ENCODE results near the gene MAP3K1.
A peak's percentile ranks its signal among the peaks of the same experiment; 100 is the strongest.
"Not testable (repeated sequence)": the region's sequence is repeated elsewhere in the genome, so short reads cannot be mapped to it uniquely, and the experiment has no call there.

The MAP3K1 gene

DNA sequence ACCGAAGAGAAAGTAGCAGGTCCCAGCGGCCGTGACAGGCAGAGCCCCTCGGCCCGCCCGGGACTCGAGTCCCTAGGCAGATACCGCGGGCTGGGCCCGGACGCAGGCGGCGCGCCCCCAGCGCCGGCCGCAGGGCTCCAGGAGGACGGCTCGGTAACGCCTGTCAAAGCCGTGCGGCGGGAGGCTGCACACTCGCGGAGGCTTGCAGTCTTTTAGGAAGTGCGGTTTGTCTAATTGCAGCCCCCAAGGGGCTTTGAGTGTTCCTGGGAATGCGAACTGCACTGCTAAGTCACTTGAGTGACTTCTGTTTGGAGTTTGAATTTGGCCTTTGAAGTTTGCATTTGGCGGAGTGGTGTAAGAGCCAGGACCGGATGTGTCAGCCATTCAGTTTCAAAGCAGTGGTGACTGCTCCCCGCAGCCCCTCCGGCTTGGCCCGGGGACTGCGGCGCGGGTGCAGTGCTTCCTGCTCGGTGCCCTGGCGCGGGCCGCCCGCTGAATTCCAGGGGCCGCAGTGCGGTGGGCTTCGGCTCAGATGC lies 1.3 kb downstream of the MAP3K1 start:
- DNase-seq: peak; percentile 2

DNA sequence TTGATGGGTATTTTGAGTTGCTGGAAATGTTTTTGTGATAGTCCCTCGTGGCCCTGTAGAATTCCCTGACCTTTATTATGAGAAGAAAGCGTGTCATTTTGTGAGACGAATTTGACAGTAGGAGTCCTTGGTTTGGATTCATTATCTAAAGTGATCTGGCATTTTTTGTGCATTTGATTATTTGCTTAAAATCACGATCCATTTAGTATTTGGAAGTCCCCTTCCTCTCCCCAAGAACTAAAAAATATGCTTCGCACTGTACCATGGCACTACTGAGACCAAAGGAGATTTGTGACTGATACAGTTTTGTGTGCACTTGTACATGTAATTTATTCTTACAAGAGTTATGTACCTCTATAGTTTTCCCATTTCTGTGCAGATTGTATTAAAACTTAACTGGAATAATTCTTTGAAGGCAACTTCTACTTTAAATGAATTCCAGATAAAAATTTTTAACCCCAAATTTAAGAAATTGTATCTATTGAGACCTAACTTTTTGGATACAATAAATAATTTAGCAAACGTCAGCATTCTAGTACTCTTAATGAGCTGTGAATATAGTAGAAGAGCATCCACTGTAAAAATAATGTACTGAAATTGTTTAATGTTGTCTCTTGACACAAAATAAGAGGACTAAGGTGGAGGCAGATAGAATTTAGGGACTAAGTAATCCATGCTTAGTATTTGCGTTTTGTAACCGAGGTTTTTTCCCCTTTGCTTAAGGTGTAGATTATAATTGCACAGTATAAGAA lies 2.1 kb downstream of the MAP3K1 start:
- no peak for DNase-seq

DNA sequence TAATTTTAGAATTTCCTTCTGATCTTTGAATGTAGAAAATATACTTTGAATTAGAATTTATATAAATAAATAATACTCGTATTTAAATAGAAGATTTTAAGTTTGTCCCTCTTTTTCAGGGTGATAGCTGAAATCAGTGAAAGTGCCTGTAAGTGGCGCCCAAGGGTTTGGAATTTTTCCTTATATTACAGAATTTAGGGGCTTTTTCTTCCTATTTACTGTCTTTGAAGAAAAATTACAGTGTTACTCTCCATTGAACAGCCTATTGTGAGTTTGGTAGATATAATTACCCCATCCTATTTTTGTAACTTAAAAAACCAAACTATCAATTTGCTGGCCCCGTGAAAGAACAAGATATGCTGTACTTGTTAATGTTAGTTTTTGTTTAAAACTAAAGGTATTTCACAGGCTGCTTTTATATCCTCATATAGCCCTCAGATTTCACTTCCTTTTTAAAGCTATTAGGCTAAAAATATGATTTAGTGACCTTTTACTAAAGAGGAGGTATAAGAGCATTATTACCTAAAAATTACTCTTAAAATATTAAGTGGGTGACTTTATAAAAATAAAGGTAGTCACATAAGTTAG lies 3.2 kb downstream of the MAP3K1 start:
- DNase-seq: no peak

DNA sequence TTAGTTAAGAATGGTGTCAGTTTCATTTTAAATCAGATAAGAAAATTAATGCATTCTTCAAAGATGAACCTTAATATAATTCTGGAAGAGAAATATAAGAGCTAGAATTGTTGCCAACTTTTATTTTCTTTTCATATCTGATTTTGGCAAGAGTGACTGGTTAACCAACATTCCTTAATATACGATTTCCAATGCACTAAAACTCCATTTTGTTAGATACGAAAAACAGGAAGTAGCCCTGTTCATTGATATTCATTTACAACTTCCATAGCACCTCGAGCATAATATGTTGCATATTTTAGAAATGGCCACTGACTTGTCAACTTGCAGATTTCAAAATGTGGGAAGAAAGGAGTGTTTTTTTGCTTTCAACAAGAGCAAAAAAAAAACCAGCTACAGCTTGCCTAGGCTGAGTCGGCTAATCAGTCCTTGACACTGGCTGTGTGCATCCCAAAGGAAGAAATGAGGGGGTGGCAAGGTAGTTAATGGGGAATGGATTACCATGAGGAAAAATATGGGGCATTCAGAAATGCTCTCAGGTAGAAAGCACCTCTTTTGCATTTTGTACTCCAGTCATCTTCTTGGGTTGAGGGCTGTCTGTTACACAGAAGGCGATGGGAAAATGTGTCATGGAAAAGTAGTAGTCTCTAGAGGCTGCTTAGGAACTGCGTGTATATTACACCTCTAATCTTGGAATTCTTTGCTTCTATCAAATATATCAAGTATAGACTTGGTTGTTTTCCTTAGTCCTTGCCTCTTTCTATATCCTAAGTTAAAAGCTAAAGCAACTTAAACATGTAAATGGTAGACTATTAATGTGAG lies 3.9 kb downstream of the MAP3K1 start:
- no peak for DNase-seq

DNA sequence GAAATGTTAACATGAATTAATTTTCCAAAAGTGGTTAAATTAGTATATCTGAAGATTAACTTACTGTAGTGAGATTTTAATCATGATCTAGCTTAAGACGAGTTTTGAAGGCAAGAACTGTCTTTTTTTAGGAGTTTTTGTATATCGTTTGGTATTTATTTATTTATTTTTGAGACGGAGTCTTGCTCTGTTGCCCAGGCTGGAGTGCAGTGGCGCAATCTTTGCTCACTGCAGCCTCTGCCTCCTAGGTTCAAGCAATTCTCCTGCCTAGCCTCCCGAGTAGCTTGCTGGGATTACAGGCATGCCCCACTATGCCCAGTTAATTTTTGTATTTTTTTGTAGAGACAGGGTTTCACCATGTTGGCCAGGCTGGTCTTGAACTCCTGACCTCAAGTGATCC lies 6.5 kb downstream of the MAP3K1 start:
- not testable (repeated sequence) for DNase-seq

DNA sequence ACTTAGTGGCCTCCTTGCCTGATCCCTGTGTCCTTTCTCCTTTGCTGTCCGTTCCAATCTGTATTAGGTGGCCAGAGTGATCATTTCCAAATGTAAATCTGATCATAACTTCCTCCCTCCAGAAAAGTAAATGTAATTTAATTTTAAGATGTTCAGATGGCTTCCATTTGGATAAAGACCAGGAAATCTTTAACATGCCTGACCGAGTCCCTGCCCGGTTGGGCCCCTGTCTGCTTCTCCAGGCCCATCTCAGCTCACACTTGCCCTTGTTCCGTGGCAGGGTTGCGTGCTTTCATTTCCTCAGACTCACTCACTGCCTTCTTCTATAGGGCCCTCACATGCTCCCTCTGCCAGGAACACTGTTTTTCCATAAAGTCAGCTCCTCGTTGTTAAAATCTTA lies 7.6 kb downstream of the MAP3K1 start:
- DNase-seq: no peak

DNA sequence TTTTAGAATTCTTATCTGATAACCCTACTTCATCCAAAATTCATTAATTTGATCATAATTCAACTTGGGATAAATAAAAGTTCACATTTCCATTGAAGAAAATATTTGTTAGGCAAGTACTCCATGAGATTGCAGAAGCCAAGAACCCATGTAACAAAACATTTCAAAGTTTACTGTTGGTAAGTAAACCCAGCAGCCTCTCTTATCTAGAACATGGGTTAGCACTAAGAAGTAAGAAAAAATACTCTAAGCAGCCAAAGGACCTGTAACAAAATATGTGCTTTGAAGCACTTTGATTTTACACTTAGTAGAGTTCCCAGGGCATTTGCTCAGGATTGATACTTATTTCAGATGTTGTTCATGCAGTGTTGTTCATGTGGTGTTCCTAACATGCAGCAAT lies 8.7 kb downstream of the MAP3K1 start:
- DNase-seq: no peak

DNA sequence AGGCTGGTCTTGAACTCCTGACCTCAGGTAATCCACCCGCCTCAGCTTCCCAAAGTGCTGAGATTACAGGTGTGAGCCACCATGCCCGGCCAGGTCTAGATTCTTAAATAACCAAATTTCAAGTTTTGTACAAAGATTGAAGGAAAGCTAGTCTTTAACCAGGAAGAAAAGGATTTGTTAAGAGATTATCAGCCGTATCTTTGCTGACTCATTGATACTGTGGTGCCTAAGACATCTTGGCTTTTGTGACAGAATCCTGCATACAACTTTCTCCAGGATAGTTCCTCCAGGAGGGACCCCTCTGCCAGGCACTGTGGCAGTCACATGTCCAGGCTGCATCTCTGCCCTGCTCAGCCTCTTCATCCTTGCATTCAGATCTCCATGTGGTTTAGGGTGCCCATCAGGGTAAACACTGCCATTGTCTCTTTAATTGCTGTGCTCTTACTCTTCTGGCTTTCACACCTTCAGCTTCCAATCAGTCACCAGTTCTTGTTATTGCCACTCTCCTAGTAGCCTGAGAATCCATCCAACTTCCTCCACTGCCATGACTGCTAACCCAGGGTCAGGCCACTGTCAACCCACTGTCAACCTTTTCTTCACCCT lies 10.0 kb downstream of the MAP3K1 start:
- no peak for DNase-seq

DNA sequence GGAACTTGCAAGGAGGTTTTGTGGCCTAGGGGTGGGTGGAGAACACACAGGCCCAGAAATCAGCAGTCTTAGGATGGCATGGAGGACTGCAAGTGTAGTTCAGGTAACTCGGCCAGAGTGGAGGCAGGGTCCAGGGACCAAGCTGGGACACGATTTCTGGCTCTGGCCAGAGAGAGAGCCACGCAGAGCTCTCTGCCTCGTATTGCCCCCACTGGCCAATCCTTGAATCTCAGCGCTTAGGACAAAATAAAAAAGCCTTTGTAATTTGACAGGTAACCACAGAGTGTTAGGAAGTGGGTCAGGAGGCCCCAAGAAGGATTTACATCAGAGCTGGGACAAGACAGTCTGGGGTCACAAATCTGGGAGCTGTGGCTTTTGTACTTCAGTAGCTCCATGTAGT lies 11.7 kb downstream of the MAP3K1 start:
- DNase-seq: no peak

DNA sequence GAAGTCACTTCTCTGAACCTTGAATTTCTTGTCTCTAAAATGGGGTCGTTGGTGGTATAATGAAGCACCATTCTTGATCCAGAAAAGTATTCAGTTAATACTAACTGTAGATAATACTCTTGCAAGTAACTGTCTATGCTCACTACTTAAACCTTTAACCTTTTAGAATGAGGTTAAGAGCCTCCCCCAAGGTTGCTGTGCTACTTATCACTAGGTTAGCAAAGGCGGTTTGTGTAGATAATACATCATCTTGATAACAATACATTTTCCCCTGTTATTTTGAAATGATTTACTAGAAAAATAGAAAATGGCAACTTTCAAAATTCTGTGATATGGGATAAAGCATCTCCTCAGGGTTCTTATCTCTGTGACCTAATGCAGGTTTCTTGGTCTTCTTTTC lies 12.6 kb downstream of the MAP3K1 start:
- DNase-seq: no peak

DNA sequence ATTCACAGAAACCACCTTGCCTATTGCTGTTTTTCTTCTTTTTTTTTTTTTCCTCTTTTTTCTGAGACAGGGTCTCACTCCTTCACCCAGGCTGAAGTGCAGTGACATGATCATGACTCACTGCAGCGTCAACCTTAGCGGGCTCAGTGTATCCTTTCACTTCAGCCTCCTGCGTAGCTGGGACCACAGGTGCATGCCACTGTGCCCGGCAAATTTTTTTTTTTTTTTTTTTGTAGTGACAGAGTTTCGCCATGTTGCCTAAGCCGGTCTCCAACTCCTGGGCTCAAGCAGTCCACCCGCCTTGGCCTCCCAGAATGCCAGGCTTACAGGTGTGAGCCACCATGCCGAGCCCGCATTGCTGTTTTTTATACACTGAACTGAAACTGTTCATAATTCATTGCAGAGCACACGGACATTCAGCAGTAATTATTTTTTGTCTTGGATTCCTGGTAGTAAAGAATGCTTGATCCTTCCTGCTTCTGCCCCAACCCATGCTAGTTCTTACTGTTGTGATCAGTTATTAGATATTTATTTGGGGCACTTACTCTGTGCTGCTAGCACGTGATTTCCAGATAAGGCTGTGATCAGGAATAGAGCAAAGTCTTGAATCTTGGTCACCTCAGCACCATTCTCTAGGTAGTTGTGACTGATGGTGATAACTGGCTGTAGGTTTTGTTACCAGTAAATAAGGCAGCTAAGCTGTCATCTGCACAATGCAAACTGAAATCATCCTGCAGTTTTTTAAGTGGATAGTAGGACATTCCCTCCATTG lies 14.0 kb downstream of the MAP3K1 start:
- DNase-seq: no peak

DNA sequence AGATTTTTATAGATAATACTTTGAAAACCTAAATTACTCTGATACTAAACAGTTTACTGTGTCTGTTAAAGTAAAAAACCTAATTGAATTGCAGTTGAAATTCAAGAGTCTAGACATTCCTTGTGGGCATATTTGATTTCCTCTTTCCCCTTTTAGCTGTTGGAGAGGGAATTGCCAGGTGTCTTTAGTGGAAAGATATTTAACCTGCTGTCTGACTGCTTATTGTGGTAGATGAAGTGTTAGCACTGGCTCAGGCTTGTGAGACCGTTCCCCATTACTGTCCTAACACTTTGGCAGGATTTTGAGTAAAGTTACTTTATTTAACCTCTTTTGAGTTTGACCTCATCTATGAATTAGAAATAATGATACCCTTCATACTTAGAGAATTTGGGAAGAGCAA lies 16.4 kb downstream of the MAP3K1 start:
- DNase-seq: no peak

DNA sequence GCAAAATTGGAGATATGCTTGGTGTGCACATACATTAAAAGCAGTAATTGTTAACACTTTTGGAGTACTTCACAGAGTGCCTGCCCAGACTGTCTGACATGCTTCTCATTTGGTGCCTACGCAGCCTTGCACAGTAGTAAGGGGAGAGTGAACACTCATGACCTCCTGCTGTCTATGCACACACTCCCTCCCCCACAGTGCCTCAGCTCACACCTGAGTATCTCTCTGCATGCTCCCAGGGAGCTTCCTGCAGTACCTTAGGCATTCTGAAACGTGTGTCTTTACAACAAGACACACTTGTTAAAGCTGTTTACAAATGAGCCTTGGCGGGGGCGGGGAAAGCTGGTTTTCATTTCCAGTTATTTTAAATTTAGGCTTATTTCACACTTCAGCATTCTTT lies 18.0 kb downstream of the MAP3K1 start:
- no peak for DNase-seq

DNA sequence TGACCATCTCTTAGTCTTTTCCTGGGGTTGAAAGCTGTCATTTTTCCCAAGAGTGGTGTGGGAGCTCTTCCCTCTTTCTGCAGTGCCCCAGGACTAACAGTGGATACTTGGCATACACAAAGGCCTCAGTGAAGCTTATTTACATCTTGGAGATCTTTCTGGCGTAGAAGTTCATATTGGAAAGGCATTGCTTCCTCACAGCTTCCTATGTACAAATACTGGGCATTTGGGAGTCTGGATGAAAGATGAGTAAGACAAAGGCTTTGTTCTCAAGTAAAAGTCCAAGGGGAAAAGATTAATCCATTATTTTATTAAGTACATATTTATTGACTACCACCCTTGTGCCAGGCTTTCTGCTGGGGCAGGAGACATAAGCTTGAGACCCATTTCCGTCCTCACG lies 22.0 kb downstream of the MAP3K1 start:
- DNase-seq: no peak

DNA sequence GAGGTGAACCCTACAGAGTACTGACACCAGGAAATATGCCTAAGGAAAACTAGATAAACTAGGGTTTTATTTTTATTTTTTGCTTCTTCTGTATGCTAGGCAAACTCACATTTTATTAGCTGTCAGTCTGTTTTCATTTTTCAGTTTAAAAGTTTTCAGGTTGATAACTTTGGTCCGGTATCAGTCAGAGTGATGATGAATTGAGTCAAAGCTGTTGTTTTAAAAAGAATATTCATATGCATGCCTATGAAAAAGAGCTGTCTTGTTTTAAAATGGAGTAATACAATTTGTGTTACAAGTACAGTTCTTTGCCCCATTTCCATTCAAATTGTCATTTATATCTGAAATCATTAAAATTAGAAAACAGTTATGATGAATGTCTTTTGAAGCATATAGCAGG lies 22.6 kb downstream of the MAP3K1 start:
- no peak for DNase-seq

DNA sequence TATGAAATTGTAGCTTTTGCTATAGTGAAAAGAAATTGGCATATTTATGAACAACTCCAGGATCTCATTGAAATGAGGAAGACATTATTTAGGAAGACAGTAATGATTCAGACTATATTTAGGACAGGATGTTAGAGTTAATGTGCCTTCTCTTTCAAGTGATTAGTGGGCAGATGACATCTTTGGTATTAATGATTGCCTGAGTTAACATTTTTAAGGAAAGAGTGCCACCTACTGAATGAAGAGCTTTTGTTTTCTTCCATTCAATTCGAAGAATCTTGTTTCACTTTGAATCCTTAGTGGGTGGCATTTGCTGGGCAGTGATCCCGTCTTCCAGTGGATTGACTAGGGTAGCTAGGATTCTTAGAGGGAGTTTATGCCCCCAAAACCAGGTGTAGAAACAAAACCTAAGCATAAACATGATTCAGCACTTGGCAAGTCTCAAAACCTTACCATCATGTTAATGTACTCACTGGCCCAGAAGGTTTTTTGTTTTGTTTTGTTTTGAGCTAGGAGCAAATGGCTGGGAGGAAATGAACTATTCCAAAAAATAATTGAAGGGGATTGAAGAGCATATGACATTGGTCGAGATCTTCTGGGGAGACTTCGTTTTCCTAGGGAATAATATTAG lies 23.2 kb downstream of the MAP3K1 start:
- peak; percentile 51 for DNase-seq

DNA sequence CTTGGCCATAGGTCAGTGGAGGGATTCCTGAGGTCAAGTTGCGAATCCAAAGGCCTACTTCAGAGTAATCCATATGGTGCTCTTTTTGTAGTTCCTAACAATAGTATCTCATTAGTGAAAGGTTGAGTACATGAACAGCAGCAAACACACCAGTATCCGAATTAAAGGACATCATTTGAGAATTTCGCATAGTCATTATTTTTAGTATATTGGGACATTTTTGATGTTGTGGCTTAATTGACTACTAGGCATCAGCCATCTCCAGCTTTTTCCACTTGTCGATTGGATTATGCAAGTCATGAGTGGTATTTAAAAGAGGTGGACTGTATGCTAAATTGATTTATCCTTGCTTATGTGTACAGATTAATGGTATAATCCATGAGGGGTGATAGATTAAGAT lies 23.7 kb downstream of the MAP3K1 start:
- no peak for DNase-seq

DNA sequence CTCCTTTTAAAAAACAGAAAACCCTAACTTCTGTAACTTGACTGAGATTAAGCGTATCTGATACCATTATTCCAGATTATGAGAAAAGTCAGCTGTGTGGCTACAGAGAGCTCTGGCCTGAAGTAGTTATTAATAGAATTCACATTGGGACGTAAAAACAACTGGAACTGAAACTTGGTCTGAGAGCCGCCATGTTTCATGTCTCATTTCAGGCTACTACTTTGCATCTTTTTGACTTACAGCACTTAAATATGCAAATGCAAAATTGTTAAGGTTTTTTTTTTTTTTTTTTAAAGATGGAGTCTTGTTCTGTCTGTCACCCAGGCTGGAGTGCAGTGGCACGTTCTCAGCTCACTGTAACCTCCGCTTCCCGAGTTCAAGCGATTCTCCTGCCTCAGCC lies 25.2 kb downstream of the MAP3K1 start:
- no peak for DNase-seq

DNA sequence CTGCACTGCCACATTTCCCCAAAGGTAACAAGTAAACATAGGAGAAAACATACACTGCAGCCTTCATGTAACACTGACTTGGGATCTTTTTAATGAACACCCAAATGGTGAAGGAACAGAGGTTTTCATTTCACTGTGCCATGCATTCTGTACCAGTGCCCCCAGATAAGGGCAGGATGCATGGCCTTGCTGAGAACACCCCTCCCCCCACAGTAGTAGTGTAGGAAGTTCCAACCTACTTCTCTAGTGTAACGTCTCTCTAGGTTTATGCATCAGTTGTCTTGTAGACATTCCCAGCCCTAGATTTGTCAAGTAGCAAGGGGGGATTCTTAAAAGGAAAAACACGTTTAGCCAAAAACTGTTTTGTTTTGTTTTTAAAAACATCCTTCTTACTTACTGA lies 29.9 kb downstream of the MAP3K1 start:
- DNase-seq: no peak

DNA sequence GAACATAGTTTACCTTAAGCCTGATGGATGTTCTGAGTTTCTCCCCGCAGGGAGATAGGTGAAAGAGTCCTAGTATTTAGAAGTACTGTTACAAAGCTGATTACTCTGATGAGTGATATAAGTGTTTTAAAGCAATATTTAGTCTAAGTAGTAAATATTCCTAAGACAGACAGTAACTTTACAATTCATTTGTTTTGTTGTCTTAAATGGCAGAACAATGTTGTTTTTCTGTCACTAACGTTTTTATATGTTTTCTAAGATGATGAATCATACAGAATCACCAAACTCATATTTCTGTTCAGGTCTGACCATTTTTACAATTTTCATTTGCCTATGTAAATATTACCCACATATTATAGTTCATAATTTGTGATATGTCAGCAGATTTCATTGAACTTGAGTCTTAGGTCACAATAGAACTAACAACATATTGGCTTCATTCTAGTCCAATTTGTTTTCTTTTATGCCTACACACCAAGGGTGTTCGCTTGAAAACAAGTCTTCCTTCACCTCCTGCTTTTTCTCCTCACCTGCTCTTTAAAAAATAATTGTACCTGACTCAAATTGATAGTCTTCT lies 30.6 kb downstream of the MAP3K1 start:
- DNase-seq: no peak

DNA sequence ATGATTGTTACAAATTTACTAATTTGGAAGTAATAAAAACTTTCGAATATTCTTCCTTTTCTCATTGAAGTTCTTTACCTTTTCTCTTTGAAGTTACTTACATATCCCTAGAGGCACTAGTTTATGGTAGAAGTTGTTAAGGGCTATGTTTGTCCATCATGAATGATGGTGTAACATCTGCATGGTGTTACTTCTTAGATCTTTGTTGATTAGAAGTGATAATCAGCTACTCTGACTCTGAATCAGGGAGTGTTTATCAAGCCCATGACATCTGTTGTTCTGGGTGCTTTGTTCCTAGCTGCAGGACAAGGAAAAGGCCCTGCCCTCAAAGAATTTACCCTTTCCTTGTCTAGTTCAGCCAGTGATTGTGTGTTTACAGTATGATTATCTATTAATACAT lies 32.9 kb downstream of the MAP3K1 start:
- no peak for DNase-seq

DNA sequence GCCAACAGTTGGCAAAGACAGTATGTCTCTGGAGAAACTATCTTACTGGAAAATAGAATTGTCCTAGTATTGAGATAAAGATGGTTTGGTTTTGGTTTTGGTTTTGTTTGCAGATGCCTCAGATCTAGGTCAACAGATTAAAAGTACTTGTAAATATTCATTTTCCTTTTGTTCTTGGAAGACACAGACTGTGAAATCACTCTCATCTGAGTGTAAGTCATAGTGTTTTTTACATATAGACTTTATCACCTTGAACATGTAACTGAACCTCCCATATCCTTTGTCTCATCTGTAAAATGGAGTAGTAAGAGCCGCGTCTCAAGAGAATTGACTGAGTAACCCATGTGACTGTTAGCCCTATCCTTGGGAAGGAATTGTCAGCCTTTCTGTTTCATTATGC lies 34.3 kb downstream of the MAP3K1 start:
- no peak for DNase-seq
